Measurements from ENCODE around the gene LCE7A. TPM values are rescaled to one million over a fixed set of nuclear protein-coding genes. Genes with fewer than 3 reads are reported as not detected.

LCE7A gene
- total RNA-seq, 2 experiments from 2014 or later, result not detected

- H3K9me3 Mint-ChIP-seq, result no peaks in the 10 kb centered on the region
Observed at GRCh38 chr1:152886758-152887409, 27.1 kb downstream of the LCE7A start.

GRCh38 chr1:152888126-152888525 lies 28.3 kb downstream of the LCE7A start:
- H3K27me3 Mint-ChIP-seq, result peaks cover 11% of the 10 kb centered on the region
- no peak overlapping the region for H3K4me3 Mint-ChIP-seq
- DNase-seq, result no peak
- H3K9me3 Mint-ChIP-seq, result no peaks in the 10 kb centered on the region
- no peak for ATAC-seq (ENCODE audit: low read depth)
- POLR2A ChIA-PET, result interaction anchor here (0.7 kb wide), 1 partner anchor 282 kb away, joined by 3 read pairs; no protein-coding TSS in a partner anchor
- H3K27ac Mint-ChIP-seq, result no peak overlapping the region
- no peaks in the 10 kb centered on the region for H3K36me3 Mint-ChIP-seq
- H3K4me1 Mint-ChIP-seq, result no peaks in the 10 kb centered on the region

More at GRCh38 chr1:152886758-152887409, 27.1 kb downstream of the LCE7A start:
- Mint-ChIP-seq H3K36me3 (no peaks in the 10 kb centered on the region), H3K4me1 (no peaks in the 10 kb centered on the region), H3K4me3 (no peak overlapping the region), H3K27me3 (peaks cover 3% of the 10 kb centered on the region), H3K27ac (no peak overlapping the region)
- DNase-seq (no peak), ATAC-seq (ENCODE audit: low read depth) (no peak)
- POLR2A ChIA-PET, result no interaction called here

- Mint-ChIP-seq H3K27ac (no peak overlapping the region), H3K9me3 (no peaks in the 10 kb centered on the region)
- POLR2A ChIA-PET, result no interaction called here
Observed at GRCh38 chr1:152899027-152899426, 39.2 kb downstream of the LCE7A start.

GRCh38 chr1:152899883-152900282 lies 40.1 kb downstream of the LCE7A start:
- Mint-ChIP-seq H3K4me3 (no peak overlapping the region), H3K27me3 (peaks cover 12% of the 10 kb centered on the region), H3K27ac (no peak overlapping the region), H3K36me3 (no peaks in the 10 kb centered on the region), H3K4me1 (no peaks in the 10 kb centered on the region), H3K9me3 (no peaks in the 10 kb centered on the region)
- ATAC-seq (ENCODE audit: low read depth) (no peak), DNase-seq (no peak)
- POLR2A ChIA-PET, result no interaction called here

More at GRCh38 chr1:152899027-152899426, 39.2 kb downstream of the LCE7A start:
- Mint-ChIP-seq H3K4me3 (no peak overlapping the region), H3K36me3 (no peaks in the 10 kb centered on the region), H3K27me3 (peaks cover 16% of the 10 kb centered on the region), H3K4me1 (no peaks in the 10 kb centered on the region)
- DNase-seq (no peak), ATAC-seq (ENCODE audit: low read depth) (no peak)

- Mint-ChIP-seq H3K36me3 (no peaks in the 10 kb centered on the region), H3K4me1 (no peaks in the 10 kb centered on the region), H3K27ac (no peak overlapping the region), H3K9me3 (no peaks in the 10 kb centered on the region), H3K27me3 (peaks cover 9% of the 10 kb centered on the region), H3K4me3 (no peak overlapping the region)
- DNase-seq (no peak), ATAC-seq (ENCODE audit: low read depth) (no peak)
- POLR2A ChIA-PET, result no interaction called here
Observed at GRCh38 chr1:152901631-152902030, 41.8 kb downstream of the LCE7A start.

GRCh38 chr1:152902636-152903035 lies 42.8 kb downstream of the LCE7A start:
- no peaks in the 10 kb centered on the region for H3K36me3 Mint-ChIP-seq
- no peak overlapping the region for H3K27ac Mint-ChIP-seq
- no peaks in the 10 kb centered on the region for H3K4me1 Mint-ChIP-seq
- H3K4me3 Mint-ChIP-seq, result no peak overlapping the region
- no peaks in the 10 kb centered on the region for H3K9me3 Mint-ChIP-seq
- DNase-seq (no peak), ATAC-seq (ENCODE audit: low read depth) (no peak)
- H3K27me3 Mint-ChIP-seq, result peaks cover 10% of the 10 kb centered on the region
- POLR2A ChIA-PET, result no interaction called here

- POLR2A ChIA-PET, result no interaction called here
- no peaks in the 10 kb centered on the region for H3K4me1 Mint-ChIP-seq
- DNase-seq (no peak), ATAC-seq (ENCODE audit: low read depth) (no peak)
- H3K9me3 Mint-ChIP-seq, result no peaks in the 10 kb centered on the region
- no peak overlapping the region for H3K27ac Mint-ChIP-seq
- no peak overlapping the region for H3K4me3 Mint-ChIP-seq
- H3K27me3 Mint-ChIP-seq, result peaks cover 10% of the 10 kb centered on the region
- no peaks in the 10 kb centered on the region for H3K36me3 Mint-ChIP-seq
Observed at GRCh38 chr1:152904688-152905440, 45.1 kb downstream of the LCE7A start.

- H3K4me3 Mint-ChIP-seq, result no peak overlapping the region
- no peaks in the 10 kb centered on the region for H3K36me3 Mint-ChIP-seq
- DNase-seq, result no peak
- H3K27ac Mint-ChIP-seq, result no peak overlapping the region
- no peaks in the 10 kb centered on the region for H3K9me3 Mint-ChIP-seq
- ATAC-seq (ENCODE audit: low read depth), result no peak
- POLR2A ChIA-PET, result no interaction called here
- H3K4me1 Mint-ChIP-seq, result no peaks in the 10 kb centered on the region
- peaks cover 6% of the 10 kb centered on the region for H3K27me3 Mint-ChIP-seq
Observed at GRCh38 chr1:152906023-152906565, 46.3 kb downstream of the LCE7A start.

GRCh38 chr1:152907686-152908601 lies 48.1 kb downstream of the LCE7A start, which contains the start of gene IVL:
TSS of gene IVL (plus strand) at chr1:152908546. CDS start at chr1:152909798, 1,252 bp downstream.
- H3K36me3 Mint-ChIP-seq, result no peaks in the 10 kb centered on the region
- no peak within 1 kb of the TSS for H3K27ac Mint-ChIP-seq
- H3K9me3 Mint-ChIP-seq, result no peaks in the 10 kb centered on the region
- ATAC-seq (ENCODE audit: low read depth), result no peak
- H3K4me3 Mint-ChIP-seq, result no peak within 1 kb of the TSS
- peaks cover 6% of the 10 kb centered on the region for H3K27me3 Mint-ChIP-seq
- DNase-seq, result no peak
- POLR2A ChIA-PET, result no interaction called here
- H3K4me1 Mint-ChIP-seq, result peaks cover 1% of the 10 kb centered on the region

- ATAC-seq (ENCODE audit: low read depth) (no peak), DNase-seq (no peak)
- Mint-ChIP-seq H3K9me3 (no peaks in the 10 kb centered on the region), H3K27me3 (peaks cover 8% of the 10 kb centered on the region), H3K36me3 (no peaks in the 10 kb centered on the region), H3K4me3 (no peak overlapping the region), H3K4me1 (peaks cover 1% of the 10 kb centered on the region), H3K27ac (no peak overlapping the region)
- POLR2A ChIA-PET, result no interaction called here
Observed at GRCh38 chr1:152909206-152909605, 49.4 kb downstream of the LCE7A start.

Other genes with a start within 250 kb of the LCE7A start
- gene LCE3B, start 246.2 kb upstream of the LCE7A start, total RNA-seq, result not detected
- gene LCE3A, start 236.9 kb upstream of the LCE7A start, total RNA-seq, result not detected
- not detected for gene LCE2D, start 196.6 kb upstream of the LCE7A start, total RNA-seq
- not detected for gene LCE2C, start 184.7 kb upstream of the LCE7A start, total RNA-seq
- not detected for gene LCE2B, start 173.9 kb upstream of the LCE7A start, total RNA-seq
- not detected for gene LCE2A, start 161.7 kb upstream of the LCE7A start, total RNA-seq
- not detected for gene LCE4A, start 151.8 kb upstream of the LCE7A start, total RNA-seq
- gene KPRP, start 102.0 kb upstream of the LCE7A start, total RNA-seq, result not detected
- gene LCE1F, start 84.9 kb upstream of the LCE7A start, total RNA-seq, result not detected
- gene LCE1E, start 73.7 kb upstream of the LCE7A start, total RNA-seq, result not detected
- not detected for gene LCE1D, start 63.3 kb upstream of the LCE7A start, total RNA-seq
- not detected for gene LCE1C, start 53.3 kb upstream of the LCE7A start, total RNA-seq
- not detected for gene LCE1B, start 48.0 kb upstream of the LCE7A start, total RNA-seq
- not detected for gene LCE1A, start 32.5 kb upstream of the LCE7A start, total RNA-seq
- gene LCE6A, start 17.1 kb upstream of the LCE7A start, total RNA-seq, result not detected
- not detected for gene SMCP, start 18.3 kb downstream of the LCE7A start, total RNA-seq
- gene IVL, start 48.5 kb downstream of the LCE7A start, total RNA-seq, result not detected
- gene SPRR5, start 87.2 kb downstream of the LCE7A start, total RNA-seq, result not detected
- gene SPRR4, start 110.7 kb downstream of the LCE7A start, total RNA-seq, result not detected
- gene SPRR1A, start 124.1 kb downstream of the LCE7A start, total RNA-seq, result not detected
- not detected for gene SPRR3, start 141.8 kb downstream of the LCE7A start, total RNA-seq
- not detected for gene SPRR1B, start 171.2 kb downstream of the LCE7A start, total RNA-seq
- gene SPRR2D, start 181.1 kb downstream of the LCE7A start, total RNA-seq, result not detected
- gene SPRR2A, start 197.5 kb downstream of the LCE7A start, total RNA-seq, result not detected
- not detected for gene SPRR2B, start 211.6 kb downstream of the LCE7A start, total RNA-seq
- not detected for gene SPRR2E, start 234.5 kb downstream of the LCE7A start, total RNA-seq